Right lobe of liver (tissue), 6 donors: ENCODE measurements around the gene PACS2. TPM values are rescaled to one million over a fixed set of nuclear protein-coding genes. Genes with fewer than 3 reads are reported as not detected.

Experiments used
- ATAC-seq, 4 donors: fragments of 200-7000 bp; cut with Tn5 transposase; one replicate each; pipeline ENCODE4 v1.9.1; 2020; ENCODE audit warnings: mild to moderate bottlenecking in 4 of 4, moderate library complexity in 4 of 4
- DNase-seq, 3 donors: peaks; one replicate each; pipeline ENCODE4 v3.0.0-alpha.2; 2020
- H3K27ac ChIP-seq, 3 donors: fragments of 200-600 bp; one replicate each; pipeline ENCODE4 v1.8.0; 2022
- H3K27me3 ChIP-seq, 2 donors: fragments of 200-600 bp; one replicate each; pipeline ENCODE4 v1.8.0; 2022
- H3K36me3 ChIP-seq, 4 donors: fragments of 200-600 bp; sonication (generic) in 1 of 4; one replicate each; pipeline versions ENCODE4 v1.5.1 to v1.8.0; 2017 to 2022; ENCODE audit warnings: control low read depth in 1 of 4
- H3K4me1 ChIP-seq, 4 donors: fragments of 200-600 bp; sonication (generic) in 1 of 4; one replicate each; pipeline versions ENCODE4 v1.5.1 to v1.8.0; 2017 to 2022; ENCODE audit warnings: control low read depth in 1 of 4
- H3K4me3 ChIP-seq, 3 donors: fragments of 200-600 bp; one replicate each; pipeline ENCODE4 v1.8.0; 2022
- H3K9me3 ChIP-seq, 4 donors: fragments of 200-600 bp; sonication (generic) in 1 of 4; one replicate each; pipeline versions ENCODE4 v1.5.1 to v1.8.0; 2017 to 2022; ENCODE audit warnings: control low read depth in 1 of 4
- CTCF ChIP-seq, 4 donors: fragments of 200-600 bp in 3 of 4; fragments of 450-650 bp in 1 of 4; IDR thresholded peaks; one replicate each; pipeline versions ENCODE4 v1.5.1 to v1.8.0; 2016 to 2022; ENCODE audit warnings: antibody characterized with exemption in 4 of 4, mild to moderate bottlenecking in 2 of 4
- POLR2A ChIP-seq: fragments of 450-650 bp; IDR thresholded peaks from one replicate; pipeline ENCODE4 v1.6.1; 2017; ENCODE audit warnings: antibody characterized with exemption, mild to moderate bottlenecking
- WGBS: methylation state at CpG from one replicate; pipeline ENCODE4 v1.1.6; 2018; ENCODE audit warnings: low coverage, low lambda C conversion rate; ENCODE audit not compliant: insufficient coverage; ENCODE audit errors: missing lambda C conversion rate; 5-methylcytosine and 5-hydroxymethylcytosine counted together
- intact Hi-C, 2 donors: fragments of 100-400 bp; cut with DNase I; formaldehyde crosslinking; loops; one replicate each; pipeline versions ENCODE4 v1.11.2 to v1.14.1; 2022
- total RNA-seq, 6 experiments: library from RNA; depleted of rRNA in 2 of 6; stranded (reverse); fragments of >200 nt in 2 of 6; fragmentation: NEBNext Ultra II Directional in 3 of 6; extraction: Animal tissue kit (Norgen Biotek cat#: 25700) in 3 of 6; gene quantifications; one replicate each; pipeline versions ENCODE4 v1.1.0 to v1.2.4, GENCODE V29; 2016 to 2023
- donor health status: DM: no; HTN: yes; CAD: no.
- donor health status: DM: no; HTN: no; CAD: no.
- donor health status: DM: no; HTN: no; CAD: no.
- donor health status: DM: no; HTN: yes; CAD: no.
- donor health status: DM: no; HTN: yes; CAD: no.

PACS2 gene
- total RNA-seq, 6 experiments from 2014 or later: 19.8 to 26.7 (median 21.5) TPM

DNA sequence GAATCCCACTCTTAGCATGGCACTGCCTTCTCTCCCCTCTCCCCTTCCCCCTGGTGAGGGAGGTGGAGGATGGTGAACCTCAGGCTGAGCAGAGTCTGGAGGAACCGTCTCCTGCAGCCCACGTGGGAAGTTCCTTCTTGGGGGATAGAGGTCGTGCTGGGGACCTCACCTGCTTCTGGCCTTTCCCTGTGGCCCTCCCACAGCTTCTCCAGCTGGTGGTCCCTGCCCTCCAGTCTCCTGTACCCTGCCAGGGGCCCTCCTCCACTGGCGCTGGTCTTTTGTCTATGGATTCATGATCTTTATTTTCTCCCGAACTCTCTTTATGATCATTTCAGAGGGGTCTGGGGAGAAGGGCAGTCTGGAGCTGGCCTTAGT is 96.1 kb downstream of the PACS2 start:
- TF ChIP-seq POLR2A: no peak
- TF ChIP-seq CTCF (IDR thresholded peaks at IDR 0.05): no peak

GRCh38 chr14:105411017-105411941 is 96.7 kb downstream of the PACS2 start:
- TF ChIP-seq POLR2A: peak; percentile 14
- no peak for TF ChIP-seq CTCF (IDR thresholded peaks at IDR 0.05)
- intact Hi-C loops: no loop called here
- no peaks in the 10 kb centered on the region for H3K27me3 ChIP-seq

More for the DNA sequence above, 96.1 kb downstream of the PACS2 start:
- no peaks in the 10 kb centered on the region for H3K36me3 ChIP-seq
- H3K4me1 ChIP-seq: peaks cover 0 to 12% (median 0%) of the 10 kb centered on the region in 4 donors
- H3K9me3 ChIP-seq: no peaks in the 10 kb centered on the region
- 44% methylated on average over 2 of the region's 5 CpGs for WGBS
- H3K27ac ChIP-seq: no peak overlapping the region
- ATAC-seq (no peak), DNase-seq (no peak)
- no peak overlapping the region for H3K4me3 ChIP-seq
- no peaks in the 10 kb centered on the region for H3K27me3 ChIP-seq
- intact Hi-C loops: no loop called here

GRCh38 chr14:105411985-105412770 is 97.6 kb downstream of the PACS2 start:
- DNase-seq (no peak), ATAC-seq (no peak)
- H3K27ac ChIP-seq: no peak overlapping the region
- no peak overlapping the region for H3K4me3 ChIP-seq
- no peaks in the 10 kb centered on the region for H3K36me3 ChIP-seq
- TF ChIP-seq POLR2A: no peak
- no peak for TF ChIP-seq CTCF (IDR thresholded peaks at IDR 0.05)
- no peaks in the 10 kb centered on the region for H3K9me3 ChIP-seq
- intact Hi-C loops: no loop called here
- H3K27me3 ChIP-seq: no peaks in the 10 kb centered on the region
- 67% methylated on average over 2 of the region's 17 CpGs for whole genome bisulfite sequencing
- H3K4me1 ChIP-seq: peaks cover 0 to 12% (median 0%) of the 10 kb centered on the region in 4 donors

More at GRCh38 chr14:105411017-105411941, 96.7 kb downstream of the PACS2 start:
- DNase-seq: peak in 2 of 3 donors; percentile 54 to 55
- H3K36me3 ChIP-seq: no peaks in the 10 kb centered on the region
- WGBS: 6% methylated on average over 8 of the region's 86 CpGs
- H3K9me3 ChIP-seq: no peaks in the 10 kb centered on the region
- H3K27ac ChIP-seq: no peak overlapping the region
- peaks cover 0 to 12% (median 0%) of the 10 kb centered on the region in 4 donors for H3K4me1 ChIP-seq
- ATAC-seq: peak; percentile 80 to 84 (median 82)
- H3K4me3 ChIP-seq: peak overlapping the region in 1 of 3 donors; percentile 36

DNA sequence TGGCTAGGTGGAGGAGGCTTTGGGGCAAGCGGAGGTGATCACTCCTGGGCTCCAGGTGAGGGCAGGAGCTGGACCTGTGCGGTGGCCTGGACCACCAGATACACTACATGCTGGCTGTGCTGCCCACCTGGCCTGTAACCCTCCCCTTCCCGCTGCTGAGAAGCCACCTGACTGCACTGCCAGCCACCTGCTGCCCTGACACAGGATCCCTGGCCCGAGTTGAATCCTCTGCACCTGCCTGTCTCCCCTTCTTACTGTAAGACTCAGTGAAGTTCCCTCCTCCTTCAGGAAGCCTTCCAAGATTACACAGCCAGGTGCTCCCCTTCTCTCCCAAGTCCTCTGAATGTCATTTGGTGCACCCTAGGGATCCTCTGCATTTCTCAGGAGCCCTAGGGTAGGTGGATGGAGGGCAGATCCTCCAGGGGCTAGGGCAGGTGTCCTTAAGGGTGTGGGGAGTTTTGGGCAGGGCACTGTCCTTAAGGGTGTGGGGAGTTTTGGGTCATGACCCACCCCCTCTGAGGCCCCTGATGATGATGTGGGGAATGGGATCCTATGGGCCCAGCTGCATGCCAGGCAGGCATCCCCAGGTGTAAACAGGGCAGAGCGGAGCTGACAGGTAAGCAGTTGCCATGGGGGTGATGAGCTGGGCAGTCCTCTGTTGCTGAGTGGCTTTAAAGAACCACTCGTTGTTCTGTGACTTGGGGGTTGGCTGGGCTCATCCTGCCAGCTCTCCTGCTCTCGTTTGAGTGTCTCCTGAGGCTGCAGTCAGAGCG is 98.4 kb downstream of the PACS2 start:
- intact Hi-C loops: no loop called here
- DNase-seq (no peak), ATAC-seq (no peak)
- Histone ChIP-seq H3K27ac (no peak overlapping the region), H3K4me3 (no peak overlapping the region), H3K36me3 (no peaks in the 10 kb centered on the region), H3K4me1 (peaks cover 0 to 12% (median 0%) of the 10 kb centered on the region in 4 donors), H3K27me3 (no peaks in the 10 kb centered on the region), H3K9me3 (no peaks in the 10 kb centered on the region)
- TF ChIP-seq POLR2A (no peak), CTCF (IDR thresholded peaks at IDR 0.05) (no peak)
- 40% methylated on average over 2 of the region's 8 CpGs for WGBS
